ENCODE measurements around the gene RAB3IL1.

The RAB3IL1 gene

GRCh38 chr11:61947486-61948210, 30.3 kb upstream of the RAB3IL1 start:
- no peak overlapping the region for H3K4me3 Mint-ChIP-seq
- no peaks in the 10 kb centered on the region for H3K4me1 Mint-ChIP-seq
- CTCF ChIA-PET = interaction anchor here (0.6 to 9.2 kb wide), 34 partner anchors 10 to 200 kb away, joined by 3 to 176 read pairs (median 4); partner anchors contain the start of genes FEN1 and TMEM258
- H3K27me3 Mint-ChIP-seq = peaks cover 26% of the 10 kb centered on the region
- peak; percentile 82 for DNase-seq
- H3K36me3 Mint-ChIP-seq = no peaks in the 10 kb centered on the region
- H3K27ac Mint-ChIP-seq = no peak overlapping the region
- H3K9me3 Mint-ChIP-seq = no peaks in the 10 kb centered on the region

GRCh38 chr11:61946894-61947293, 29.5 kb upstream of the RAB3IL1 start:
- H3K4me1 Mint-ChIP-seq = no peaks in the 10 kb centered on the region
- CTCF ChIA-PET = interaction anchor here (0.6 to 9.2 kb wide), 26 partner anchors 11 to 171 kb away, joined by 3 to 176 read pairs (median 4); partner anchors contain the start of genes FEN1 and TMEM258
- H3K27me3 Mint-ChIP-seq = peaks cover 26% of the 10 kb centered on the region
- no peak overlapping the region for H3K4me3 Mint-ChIP-seq
- no peaks in the 10 kb centered on the region for H3K36me3 Mint-ChIP-seq
- H3K9me3 Mint-ChIP-seq = no peaks in the 10 kb centered on the region
- no peak for DNase-seq
- no peak overlapping the region for H3K27ac Mint-ChIP-seq

- H3K4me3 Mint-ChIP-seq = no peak overlapping the region
- peaks cover 26% of the 10 kb centered on the region for H3K27me3 Mint-ChIP-seq
- DNase-seq = no peak
- no peak overlapping the region for H3K27ac Mint-ChIP-seq
- no peaks in the 10 kb centered on the region for H3K36me3 Mint-ChIP-seq
- CTCF ChIA-PET = interaction anchor here (0.9 to 9.2 kb wide), 5 partner anchors 45 to 163 kb away, joined by 4 to 176 read pairs (median 42); partner anchors contain the start of genes FEN1 and TMEM258
- H3K4me1 Mint-ChIP-seq = no peaks in the 10 kb centered on the region
- no peaks in the 10 kb centered on the region for H3K9me3 Mint-ChIP-seq
These were observed 27.8 kb upstream of the RAB3IL1 start for GRCh38 chr11:61945191-61945590.

GRCh38 chr11:61940466-61940865, 23.1 kb upstream of the RAB3IL1 start:
- Mint-ChIP-seq H3K4me3 (no peak overlapping the region), H3K36me3 (no peaks in the 10 kb centered on the region), H3K4me1 (no peaks in the 10 kb centered on the region), H3K27ac (no peak overlapping the region), H3K27me3 (peaks cover 18% of the 10 kb centered on the region), H3K9me3 (peaks cover 4% of the 10 kb centered on the region)
- no peak for DNase-seq
- CTCF ChIA-PET = no interaction called here

GRCh38 chr11:61935861-61936260, 18.5 kb upstream of the RAB3IL1 start:
- Mint-ChIP-seq H3K4me1 (no peaks in the 10 kb centered on the region), H3K36me3 (no peaks in the 10 kb centered on the region), H3K4me3 (no peak overlapping the region), H3K27me3 (peaks cover 30% of the 10 kb centered on the region), H3K9me3 (peaks cover 4% of the 10 kb centered on the region), H3K27ac (no peak overlapping the region)
- CTCF ChIA-PET = interaction anchor here (0.6 to 4.0 kb wide), 3 partner anchors 12 to 148 kb away, joined by 3 to 11 read pairs (median 5); no protein-coding TSS in a partner anchor
- DNase-seq = no peak

- no peaks in the 10 kb centered on the region for H3K4me1 Mint-ChIP-seq
- CTCF ChIA-PET = interaction anchor here (0.9 to 2.0 kb wide), 5 partner anchors 15 to 151 kb away, joined by 3 to 8 read pairs (median 4); no protein-coding TSS in a partner anchor
- DNase-seq = no peak
- no peak overlapping the region for H3K27ac Mint-ChIP-seq
- no peaks in the 10 kb centered on the region for H3K36me3 Mint-ChIP-seq
- peaks cover 28% of the 10 kb centered on the region for H3K27me3 Mint-ChIP-seq
- peaks cover under 1% of the 10 kb centered on the region for H3K9me3 Mint-ChIP-seq
- H3K4me3 Mint-ChIP-seq = no peak overlapping the region
These were observed 13.6 kb upstream of the RAB3IL1 start for GRCh38 chr11:61930933-61931332.

GRCh38 chr11:61928606-61929005, 11.2 kb upstream of the RAB3IL1 start:
- Mint-ChIP-seq H3K4me3 (no peak overlapping the region), H3K9me3 (no peaks in the 10 kb centered on the region), H3K27me3 (peaks cover 45% of the 10 kb centered on the region), H3K36me3 (no peaks in the 10 kb centered on the region), H3K4me1 (no peaks in the 10 kb centered on the region), H3K27ac (no peak overlapping the region)
- CTCF ChIA-PET = interaction anchor here (1.2 to 1.7 kb wide), 4 partner anchors 19 to 153 kb away, joined by 3 to 10 read pairs (median 6); partner anchors contain the start of gene FEN1
- no peak for DNase-seq

GRCh38 chr11:61927501-61927900, 10.1 kb upstream of the RAB3IL1 start:
- Mint-ChIP-seq H3K9me3 (no peaks in the 10 kb centered on the region), H3K36me3 (no peaks in the 10 kb centered on the region), H3K27ac (no peak overlapping the region), H3K27me3 (peaks cover 55% of the 10 kb centered on the region), H3K4me1 (no peaks in the 10 kb centered on the region), H3K4me3 (no peak overlapping the region)
- CTCF ChIA-PET = no interaction called here
- DNase-seq = no peak

- CTCF ChIA-PET = interaction anchor here (1.0 to 2.3 kb wide), 3 partner anchors 28 to 182 kb away, joined by 3 to 9 read pairs (median 5); no protein-coding TSS in a partner anchor
- H3K4me1 Mint-ChIP-seq = no peaks in the 10 kb centered on the region
These were observed 8.9 kb upstream of the RAB3IL1 start for GRCh38 chr11:61926235-61926634.

GRCh38 chr11:61925736-61926135, 8.4 kb upstream of the RAB3IL1 start:
- no peaks in the 10 kb centered on the region for H3K4me1 Mint-ChIP-seq
- H3K9me3 Mint-ChIP-seq = no peaks in the 10 kb centered on the region
- H3K4me3 Mint-ChIP-seq = no peak overlapping the region
- H3K36me3 Mint-ChIP-seq = no peaks in the 10 kb centered on the region
- H3K27ac Mint-ChIP-seq = no peak overlapping the region
- H3K27me3 Mint-ChIP-seq = peaks cover 55% of the 10 kb centered on the region
- CTCF ChIA-PET = interaction anchor here (1.0 to 2.3 kb wide), 3 partner anchors 28 to 182 kb away, joined by 3 to 9 read pairs (median 5); no protein-coding TSS in a partner anchor
- DNase-seq = no peak

More at GRCh38 chr11:61926235-61926634, 8.9 kb upstream of the RAB3IL1 start:
- Mint-ChIP-seq H3K27me3 (peaks cover 54% of the 10 kb centered on the region), H3K9me3 (no peaks in the 10 kb centered on the region), H3K4me3 (no peak overlapping the region), H3K27ac (no peak overlapping the region), H3K36me3 (no peaks in the 10 kb centered on the region)
- DNase-seq = no peak

GRCh38 chr11:61924064-61924455, 6.7 kb upstream of the RAB3IL1 start:
- H3K27ac Mint-ChIP-seq = no peak overlapping the region
- CTCF ChIA-PET = interaction anchor here (1.7 kb wide), 1 partner anchor 184 kb away, joined by 6 read pairs; no protein-coding TSS in a partner anchor
- no peak for DNase-seq
- peaks cover 70% of the 10 kb centered on the region for H3K27me3 Mint-ChIP-seq
- no peaks in the 10 kb centered on the region for H3K36me3 Mint-ChIP-seq
- H3K9me3 Mint-ChIP-seq = no peaks in the 10 kb centered on the region
- H3K4me1 Mint-ChIP-seq = no peaks in the 10 kb centered on the region
- no peak overlapping the region for H3K4me3 Mint-ChIP-seq

- CTCF ChIA-PET = interaction anchor here (1.7 to 1.8 kb wide), 2 partner anchors 24 to 184 kb away, joined by 6 to 7 read pairs; no protein-coding TSS in a partner anchor
- no peaks in the 10 kb centered on the region for H3K36me3 Mint-ChIP-seq
- no peaks in the 10 kb centered on the region for H3K9me3 Mint-ChIP-seq
- no peak overlapping the region for H3K4me3 Mint-ChIP-seq
- H3K4me1 Mint-ChIP-seq = peaks cover under 1% of the 10 kb centered on the region
- H3K27ac Mint-ChIP-seq = no peak overlapping the region
- H3K27me3 Mint-ChIP-seq = peaks cover 76% of the 10 kb centered on the region
- no peak for DNase-seq
These were observed 6.0 kb upstream of the RAB3IL1 start for GRCh38 chr11:61923166-61924063.

- no peaks in the 10 kb centered on the region for H3K9me3 Mint-ChIP-seq
- CTCF ChIA-PET = interaction anchor here (1.8 kb wide), 1 partner anchor 24 kb away, joined by 7 read pairs; no protein-coding TSS in a partner anchor
- no peak for DNase-seq
- no peak overlapping the region for H3K4me3 Mint-ChIP-seq
- H3K27me3 Mint-ChIP-seq = peaks cover 78% of the 10 kb centered on the region
- no peak overlapping the region for H3K27ac Mint-ChIP-seq
- H3K4me1 Mint-ChIP-seq = peaks cover 9% of the 10 kb centered on the region
- H3K36me3 Mint-ChIP-seq = no peaks in the 10 kb centered on the region
These were observed 5.2 kb upstream of the RAB3IL1 start for GRCh38 chr11:61922539-61922938.

- Mint-ChIP-seq H3K27ac (no peak overlapping the region), H3K9me3 (no peaks in the 10 kb centered on the region), H3K4me1 (peaks cover 9% of the 10 kb centered on the region), H3K27me3 (peaks cover 83% of the 10 kb centered on the region), H3K4me3 (no peak overlapping the region), H3K36me3 (no peaks in the 10 kb centered on the region)
- CTCF ChIA-PET = no interaction called here
- no peak for DNase-seq
These were observed 4.1 kb upstream of the RAB3IL1 start for GRCh38 chr11:61921446-61921845.

Measured in activated naive CD4-positive, alpha-beta T cell treated with anti-CD3 and anti-CD28 coated beads, Interleukin-2, amount 10 ng/mL, durations not matched to agents 7 days and 5 days (primary cell).